CD4-positive, alpha-beta T cell treated with Interferon alpha-2 for 1 hour (primary cell): Measurements from ENCODE around the gene NPFF.
"Not testable (repeated sequence)": the region's sequence is repeated elsewhere in the genome, so short reads cannot be mapped to it uniquely, and the experiment has no call there.

ENCODE experiments used
- DNase-seq, 2 donors: peaks; one replicate each; pipeline ENCODE4 v3.0.0-alpha.2; 2020 to 2022

Gene NPFF

DNA sequence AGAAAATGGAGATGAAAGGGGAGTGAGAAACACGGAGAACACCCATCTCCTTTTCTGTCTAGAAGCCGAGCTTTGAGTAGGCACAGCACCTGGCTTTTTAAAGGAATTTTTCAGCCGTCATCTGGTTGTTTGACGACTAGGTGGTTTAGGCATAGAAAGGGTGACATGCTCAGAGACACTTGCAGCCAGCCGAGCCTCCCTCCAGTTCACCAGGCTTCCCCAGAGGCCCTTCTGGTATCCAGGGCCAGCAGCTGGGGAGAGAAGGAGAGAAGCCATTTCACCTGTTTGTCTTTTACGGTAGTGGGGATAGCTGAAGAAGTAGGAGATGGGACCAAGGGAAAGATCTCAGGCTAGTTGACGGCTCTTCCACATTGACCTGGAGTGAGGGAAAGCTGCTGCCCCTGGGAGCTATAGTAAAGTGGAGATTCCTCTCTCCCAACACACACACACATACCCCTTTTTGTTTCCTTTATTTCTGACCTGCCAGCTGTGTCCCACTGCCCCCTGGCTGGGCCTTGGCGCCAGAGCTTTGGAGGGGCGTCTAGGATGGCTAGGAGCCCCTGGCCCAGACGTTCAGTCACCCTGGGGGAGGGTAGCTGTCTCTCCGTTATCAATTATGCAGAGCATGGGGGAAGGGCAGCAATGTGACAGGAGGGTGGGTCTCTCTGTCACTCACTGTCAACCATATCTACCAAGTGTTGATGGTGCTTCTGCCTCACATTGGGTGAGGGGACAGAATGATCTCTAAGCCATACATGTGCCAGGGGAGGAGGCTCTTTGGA is 13.5 kb downstream of the NPFF start:
- no peak for DNase-seq

GRCh38 chr12:53492830-53493609 is 14.3 kb downstream of the NPFF start:
- peak; percentile 91 for DNase-seq

DNA sequence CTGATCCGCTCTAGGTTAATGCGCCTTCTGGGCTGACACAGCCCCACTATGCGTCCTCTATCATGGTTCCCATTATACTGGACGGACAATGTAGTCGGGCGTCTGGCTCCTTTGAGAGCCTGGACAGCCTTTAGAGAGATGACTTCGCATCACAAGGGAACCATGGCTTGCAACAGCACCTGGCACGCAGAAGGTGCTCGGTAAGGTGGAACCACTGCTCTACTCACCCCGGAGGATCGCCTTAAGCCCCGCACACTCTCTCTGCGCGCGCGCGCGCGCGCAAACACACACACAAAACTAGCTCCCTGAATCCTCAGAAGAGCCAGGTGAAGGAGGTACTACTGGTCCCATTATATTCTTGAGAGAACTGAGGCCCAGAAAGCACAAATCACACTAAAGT is 15.1 kb downstream of the NPFF start:
- DNase-seq, result no peak

GRCh38 chr12:53489242-53489864 is 17.9 kb downstream of the NPFF start:
- DNase-seq, result no peak

DNA sequence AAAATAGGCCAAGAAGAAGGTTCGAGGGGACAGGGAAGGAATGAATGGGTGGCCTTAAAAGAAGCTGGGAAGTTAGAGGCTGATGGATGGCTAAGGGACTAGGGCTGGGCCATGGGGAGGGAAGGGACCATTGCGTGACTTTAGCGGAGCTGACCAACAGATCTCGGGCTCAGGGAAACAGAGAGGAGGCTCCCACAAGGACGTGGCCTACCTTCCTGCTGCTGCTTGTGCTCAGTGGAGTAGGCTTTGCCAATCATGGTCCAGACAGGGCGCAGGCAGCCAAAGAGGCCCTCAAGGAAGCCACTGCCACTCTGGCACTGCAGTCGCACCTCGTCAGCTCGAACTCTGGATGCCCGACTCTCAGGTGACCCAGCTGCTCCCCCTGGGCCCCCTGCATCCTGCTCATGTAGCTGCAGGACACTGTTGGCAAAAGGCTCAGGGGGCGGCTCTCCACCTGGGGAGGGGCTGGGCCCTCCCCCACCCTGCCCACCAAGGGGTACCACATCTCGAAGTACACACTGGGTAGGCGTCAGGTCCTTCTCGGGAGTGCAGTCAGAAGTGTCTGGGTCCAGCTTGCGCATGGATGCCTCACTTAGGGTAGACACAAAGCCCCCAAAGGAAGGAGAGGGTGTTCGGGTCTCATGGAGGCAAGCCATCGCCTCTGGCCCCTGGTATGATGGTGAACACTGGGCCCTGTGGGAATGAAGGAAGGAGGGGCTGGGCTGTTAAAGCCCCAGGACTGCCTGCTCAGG is 20.4 kb downstream of the NPFF start:
- DNase-seq, result no peak

DNA sequence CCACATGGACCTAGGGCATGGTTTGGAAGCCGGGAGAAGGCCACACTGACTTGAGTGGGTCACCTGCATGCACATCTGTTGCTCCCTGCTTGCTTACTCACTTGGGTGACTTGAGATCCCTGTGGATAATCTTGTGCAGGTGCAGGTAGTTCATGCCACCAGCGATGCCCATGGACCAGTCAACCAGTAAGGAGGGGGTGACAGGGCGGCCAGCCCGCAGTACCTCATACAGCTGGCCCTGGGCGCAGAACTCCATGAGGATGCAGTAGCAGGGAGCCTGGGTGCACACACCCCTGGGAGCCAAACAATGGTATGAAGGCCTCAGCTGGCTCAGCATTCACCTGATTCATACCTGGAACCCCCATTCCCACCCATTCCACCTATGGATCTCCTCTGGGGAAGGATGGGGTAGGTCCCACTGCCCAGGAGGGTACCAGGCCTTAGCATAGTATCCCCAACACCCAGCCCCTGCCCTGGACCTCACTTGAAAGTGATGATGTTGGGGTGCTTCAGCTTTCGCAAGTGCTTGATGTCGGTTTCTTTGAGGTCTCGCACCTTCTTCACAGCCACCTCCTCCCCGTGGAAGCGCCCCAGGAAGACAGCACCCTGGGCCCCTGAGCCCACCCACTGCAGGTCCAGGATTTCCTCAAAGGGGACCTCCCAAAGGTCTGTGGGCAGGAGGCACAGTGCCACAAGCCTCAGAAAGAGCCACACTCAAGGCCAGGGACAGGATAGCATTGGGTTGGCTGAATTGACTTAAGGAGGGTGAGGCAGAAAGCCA is 21.1 kb downstream of the NPFF start:
- DNase-seq, result no peak

GRCh38 chr12:53484686-53485575 is 22.4 kb downstream of the NPFF start:
- DNase-seq, result no peak

DNA sequence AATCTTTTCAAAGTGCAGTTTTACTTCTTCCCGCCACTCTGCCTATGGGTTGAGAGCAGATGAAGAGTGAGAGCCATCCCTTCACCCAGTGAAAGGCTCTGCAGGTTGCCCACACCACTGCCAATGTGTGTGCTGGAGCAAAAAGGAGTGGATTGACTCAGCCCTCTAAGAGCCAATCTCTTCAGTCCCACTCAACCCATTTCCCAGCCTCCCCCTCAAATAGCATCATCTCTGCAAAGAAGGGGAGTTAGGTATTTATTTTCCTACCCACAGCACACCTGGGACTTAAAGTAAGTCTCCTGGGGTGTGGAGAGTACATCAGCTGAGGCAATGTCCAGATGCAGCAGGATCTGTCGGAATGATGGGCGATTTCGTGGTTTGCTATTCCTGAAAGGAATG is 23.3 kb downstream of the NPFF start:
- DNase-seq, result no peak

GRCh38 chr12:53483225-53483978 is 23.9 kb downstream of the NPFF start:
- DNase-seq, result no peak

DNA sequence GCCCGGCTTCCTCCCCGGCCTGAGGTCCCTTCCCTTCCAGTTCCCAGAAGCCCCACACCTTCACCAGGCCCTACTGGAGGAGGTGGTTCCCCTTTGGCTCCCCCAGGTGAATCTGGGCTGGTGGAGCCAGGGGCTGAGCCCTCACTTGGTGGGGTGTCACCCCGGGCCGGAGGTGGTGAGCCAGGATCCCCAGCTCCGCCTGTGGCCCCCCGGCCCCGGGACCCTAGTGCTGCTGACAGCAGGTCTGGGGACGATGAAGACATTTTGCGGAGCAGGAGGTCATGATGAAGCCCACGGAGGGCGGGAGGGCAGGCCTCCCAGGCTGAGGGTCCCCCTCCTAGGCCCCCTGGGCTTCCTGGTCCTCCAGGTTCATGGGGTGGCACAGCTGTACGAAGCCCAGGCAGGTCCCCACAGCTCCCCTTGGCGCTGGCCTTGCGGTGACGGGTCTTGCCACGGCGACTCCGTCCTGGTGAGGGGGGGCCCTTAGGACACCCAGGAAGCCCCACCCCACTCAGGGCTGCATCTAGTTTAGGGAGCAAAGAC is 24.6 kb downstream of the NPFF start:
- no peak for DNase-seq

DNA sequence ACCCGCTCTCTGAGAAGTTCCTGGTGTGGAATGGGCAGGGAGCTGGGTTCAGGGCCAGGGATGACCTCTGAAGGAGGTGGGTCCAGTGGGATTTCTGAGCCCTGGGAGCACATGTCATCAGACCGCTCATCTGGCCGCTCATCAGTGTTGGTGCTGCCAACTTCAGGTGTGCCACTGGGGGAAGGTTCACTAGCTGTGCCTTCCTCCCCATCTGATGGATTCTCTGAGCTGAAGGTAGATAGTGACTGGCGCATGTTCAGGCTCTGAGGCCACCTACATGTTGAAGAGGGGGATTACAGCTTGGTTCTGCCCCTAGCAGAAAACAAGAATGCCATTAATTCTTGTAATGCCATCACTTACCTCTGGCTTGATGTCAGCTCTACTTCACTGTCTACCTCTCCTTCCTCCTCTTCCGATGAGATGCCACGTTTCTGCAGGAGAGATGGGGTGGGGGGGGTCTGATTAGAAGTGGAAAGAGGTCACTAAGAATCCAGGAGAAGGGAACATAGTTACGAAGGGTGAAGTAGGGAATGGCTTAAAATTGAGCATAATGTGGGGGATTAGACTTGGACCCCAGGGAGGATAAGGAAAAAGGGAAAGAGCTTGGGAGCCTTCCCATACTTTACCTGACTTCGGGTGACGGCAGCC is 25.2 kb downstream of the NPFF start:
- no peak for DNase-seq

GRCh38 chr12:53481458-53481857 is 25.8 kb downstream of the NPFF start:
- not testable (repeated sequence) for DNase-seq

- DNase-seq, result no peak
Observed at GRCh38 chr12:53480491-53481442, 26.5 kb downstream of the NPFF start.

DNA sequence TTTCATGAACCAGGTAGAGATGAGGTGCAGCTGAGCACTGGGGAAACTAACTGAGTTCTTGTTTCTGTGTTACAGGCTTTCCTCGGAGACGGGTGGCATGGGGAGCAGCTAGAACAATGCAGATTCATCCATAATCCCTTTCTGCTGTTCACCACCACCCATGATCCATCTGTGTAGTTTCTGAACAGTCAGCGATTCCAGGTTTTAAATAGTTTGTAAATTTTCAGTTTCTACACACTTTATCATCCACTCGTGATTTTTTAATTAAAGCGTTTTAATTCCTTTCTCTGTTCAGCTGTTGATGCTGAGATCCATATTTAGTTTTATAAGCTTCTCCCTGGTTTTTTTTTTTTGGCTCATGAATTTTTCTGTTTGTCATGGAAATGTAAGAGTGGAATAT is 28.0 kb downstream of the NPFF start:
- DNase-seq, result no peak

DNA sequence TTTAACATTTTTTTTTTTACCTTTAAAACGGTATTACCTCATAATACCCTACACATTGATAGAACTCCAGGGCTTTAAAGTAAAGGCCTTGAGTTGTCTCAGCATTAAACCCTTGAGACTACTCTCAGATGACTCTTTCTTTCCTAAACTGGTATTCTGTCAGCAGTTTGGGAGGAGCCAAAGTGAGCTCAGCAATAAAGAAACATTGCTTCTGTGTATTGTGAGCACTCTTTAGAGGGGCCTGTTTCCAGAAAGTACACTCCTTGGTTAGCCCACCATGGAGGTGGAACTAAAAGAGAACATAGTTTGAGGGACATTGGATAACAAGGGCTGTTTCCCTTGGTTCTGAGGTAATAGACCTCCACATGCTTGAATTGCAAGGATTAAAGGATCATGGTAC is 28.4 kb downstream of the NPFF start:
- no peak for DNase-seq

GRCh38 chr12:53476769-53477209 is 30.5 kb downstream of the NPFF start:
- peak in 1 of 2 donors; percentile 43 for DNase-seq

DNA sequence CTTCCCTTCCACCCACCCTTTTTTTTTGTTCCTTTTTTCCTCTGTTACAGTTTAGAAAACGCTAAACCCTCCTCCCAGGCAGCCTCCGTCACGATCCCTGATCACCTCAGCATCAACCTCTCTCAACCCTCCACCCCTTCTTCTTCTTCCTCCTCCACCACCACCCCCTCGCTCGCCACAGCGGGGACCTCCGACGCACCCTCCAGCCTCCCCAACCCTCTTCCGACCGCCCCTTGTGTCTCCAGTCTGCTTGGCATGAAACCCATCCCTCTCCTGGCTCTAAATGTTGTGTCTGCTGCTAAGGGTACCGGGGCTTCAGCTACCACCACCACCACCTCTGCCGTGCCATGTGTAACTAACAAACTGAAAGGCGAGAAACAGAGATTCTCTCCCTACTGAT is 32.5 kb downstream of the NPFF start:
- DNase-seq, result no peak

DNA sequence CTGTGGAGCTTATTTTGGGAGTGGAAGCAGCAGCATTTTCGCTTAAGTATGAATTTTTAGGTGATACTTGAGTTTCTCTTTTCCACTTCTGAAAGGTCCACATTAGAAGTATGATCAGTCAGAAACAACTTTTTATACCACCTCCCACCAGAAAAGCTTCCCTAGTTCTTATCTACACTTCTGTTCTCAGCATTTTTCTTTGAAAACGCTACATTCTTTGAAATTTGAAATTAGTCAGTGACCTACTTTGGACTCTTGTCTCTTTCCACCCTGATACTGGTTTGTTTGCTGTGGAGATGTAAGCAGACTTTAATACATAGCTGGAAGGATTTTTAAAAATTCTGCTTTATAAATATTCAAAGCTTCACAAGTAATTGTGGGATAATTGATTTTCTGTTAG is 33.2 kb downstream of the NPFF start:
- no peak for DNase-seq
